ENCODE measurements around the gene ST7L.

DNA sequence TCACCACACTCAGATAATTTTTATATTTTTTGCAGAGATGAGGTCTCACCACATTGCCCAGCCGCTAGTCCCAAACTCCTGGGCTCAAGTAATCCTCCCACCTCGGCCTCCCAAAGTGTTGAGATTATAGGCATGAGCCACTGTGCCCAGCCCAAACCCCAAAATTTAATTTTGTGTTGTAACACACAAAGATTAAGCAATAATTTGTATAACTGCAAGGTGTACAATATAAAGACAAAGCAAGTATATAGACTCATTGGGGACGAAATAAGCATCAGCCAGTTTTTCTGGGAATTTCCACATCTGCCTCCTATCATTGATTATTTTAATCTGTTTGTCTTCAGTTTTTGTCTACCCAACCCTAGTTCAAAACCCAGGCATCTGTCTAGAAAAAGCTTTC, 42.7 kb downstream of the ST7L start:
- TF ChIP-seq, protein P1, sequence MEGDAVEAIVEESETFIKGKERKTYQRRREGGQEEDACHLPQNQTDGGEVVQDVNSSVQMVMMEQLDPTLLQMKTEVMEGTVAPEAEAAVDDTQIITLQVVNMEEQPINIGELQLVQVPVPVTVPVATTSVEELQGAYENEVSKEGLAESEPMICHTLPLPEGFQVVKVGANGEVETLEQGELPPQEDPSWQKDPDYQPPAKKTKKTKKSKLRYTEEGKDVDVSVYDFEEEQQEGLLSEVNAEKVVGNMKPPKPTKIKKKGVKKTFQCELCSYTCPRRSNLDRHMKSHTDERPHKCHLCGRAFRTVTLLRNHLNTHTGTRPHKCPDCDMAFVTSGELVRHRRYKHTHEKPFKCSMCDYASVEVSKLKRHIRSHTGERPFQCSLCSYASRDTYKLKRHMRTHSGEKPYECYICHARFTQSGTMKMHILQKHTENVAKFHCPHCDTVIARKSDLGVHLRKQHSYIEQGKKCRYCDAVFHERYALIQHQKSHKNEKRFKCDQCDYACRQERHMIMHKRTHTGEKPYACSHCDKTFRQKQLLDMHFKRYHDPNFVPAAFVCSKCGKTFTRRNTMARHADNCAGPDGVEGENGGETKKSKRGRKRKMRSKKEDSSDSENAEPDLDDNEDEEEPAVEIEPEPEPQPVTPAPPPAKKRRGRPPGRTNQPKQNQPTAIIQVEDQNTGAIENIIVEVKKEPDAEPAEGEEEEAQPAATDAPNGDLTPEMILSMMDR (IDR thresholded peaks at IDR 0.05; ENCODE audit: extremely low read depth in 1 of 2, insufficient read depth in 1 of 2, low read depth in 1 of 2, low read length in 2 of 2), result no peak
- TF ChIP-seq POLR2A (IDR thresholded peaks at IDR 0.05; ENCODE audit: low read depth, low read length), result no peak
- no peak for TF ChIP-seq POLR2AphosphoS5 (IDR thresholded peaks at IDR 0.05; ENCODE audit: insufficient read depth, low read depth, low read length)
- TF ChIP-seq EZH2 (IDR thresholded peaks at IDR 0.05; ENCODE audit: borderline replicate concordance, low read depth, low read length, severe bottlenecking), result no peak
- TF ChIP-seq MYC (IDR thresholded peaks at IDR 0.05; ENCODE audit: low read depth, low read length), result no peak
- TF ChIP-seq, protein P2, sequence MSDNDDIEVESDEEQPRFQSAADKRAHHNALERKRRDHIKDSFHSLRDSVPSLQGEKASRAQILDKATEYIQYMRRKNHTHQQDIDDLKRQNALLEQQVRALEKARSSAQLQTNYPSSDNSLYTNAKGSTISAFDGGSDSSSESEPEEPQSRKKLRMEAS (IDR thresholded peaks at IDR 0.05; ENCODE audit: insufficient read depth, insufficient read length), result no peak
- TF ChIP-seq GATA2 (IDR thresholded peaks at IDR 0.05; ENCODE audit: insufficient read depth, insufficient read length, low read depth, low read length), result no peak
- TF ChIP-seq FOS (IDR thresholded peaks at IDR 0.05; ENCODE audit: borderline replicate concordance, insufficient read depth, low read length), result no peak
- no peak for TF ChIP-seq JUN (IDR thresholded peaks at IDR 0.05; ENCODE audit: borderline replicate concordance, insufficient read depth, insufficient read length, low read depth)
